ENCODE results near the gene SLAMF8.

The SLAMF8 gene

GRCh38 chr1:159873530-159874143 lies 47.0 kb downstream of the SLAMF8 start:
- no peak for DNase-seq

- DNase-seq = no peak
Observed at GRCh38 chr1:159877695-159878444, 51.2 kb downstream of the SLAMF8 start.

GRCh38 chr1:159879136-159879535 lies 52.5 kb downstream of the SLAMF8 start:
- DNase-seq = no peak

- peak; percentile 74 to 75 for DNase-seq
Observed at GRCh38 chr1:159879977-159880376, 53.3 kb downstream of the SLAMF8 start.

GRCh38 chr1:159880430-159880829 lies 53.8 kb downstream of the SLAMF8 start:
- DNase-seq = peak in 1 of 2 experiments; percentile 4

DNA sequence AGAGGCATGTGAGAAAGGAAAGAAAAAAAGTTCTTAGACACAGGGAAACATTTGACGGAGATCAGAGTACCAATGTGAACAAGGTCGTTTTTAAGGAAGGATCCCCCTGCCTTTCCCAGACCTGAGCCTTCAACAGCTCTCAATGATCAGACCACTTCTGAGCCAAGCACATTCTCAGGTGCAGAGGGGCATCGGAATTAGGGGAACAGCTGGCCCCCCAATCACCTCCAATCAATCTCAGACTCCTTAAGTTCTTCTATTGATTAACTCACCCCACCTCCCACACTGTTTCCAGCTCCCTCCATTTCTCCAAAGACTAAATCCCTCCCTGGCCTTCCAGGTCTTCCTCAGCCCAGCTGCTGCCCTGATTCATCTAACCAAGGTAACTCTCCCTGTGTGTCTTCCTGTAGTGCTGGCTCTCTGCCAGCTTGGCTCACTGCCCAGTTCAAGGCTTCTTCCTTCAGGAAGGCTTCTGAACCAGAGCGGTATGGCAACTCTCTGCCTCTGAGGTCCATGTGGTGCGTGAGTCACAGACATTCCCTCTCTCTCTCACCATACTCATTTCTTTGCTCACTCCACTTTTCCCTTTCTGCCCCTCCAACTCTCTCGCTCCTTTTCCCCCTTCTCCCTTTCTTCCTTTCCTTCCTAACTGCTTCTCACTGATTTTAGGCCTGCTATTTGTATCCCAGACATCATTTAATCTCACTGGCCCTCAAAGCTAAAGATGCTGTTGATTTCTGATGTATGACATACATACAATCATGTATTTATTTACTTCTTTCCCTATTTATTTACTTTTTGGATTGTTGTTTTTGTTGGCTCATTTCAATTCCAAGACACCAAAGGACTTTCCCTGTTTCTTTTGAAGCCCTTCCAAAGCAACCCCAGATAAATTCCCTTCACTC lies 55.2 kb downstream of the SLAMF8 start:
- no peak for DNase-seq

GRCh38 chr1:159882527-159882862 lies 55.8 kb downstream of the SLAMF8 start:
- peak; percentile 2 to 6 for DNase-seq

- no peak for DNase-seq
Observed at GRCh38 chr1:159883134-159883533, 56.5 kb downstream of the SLAMF8 start.

DNA sequence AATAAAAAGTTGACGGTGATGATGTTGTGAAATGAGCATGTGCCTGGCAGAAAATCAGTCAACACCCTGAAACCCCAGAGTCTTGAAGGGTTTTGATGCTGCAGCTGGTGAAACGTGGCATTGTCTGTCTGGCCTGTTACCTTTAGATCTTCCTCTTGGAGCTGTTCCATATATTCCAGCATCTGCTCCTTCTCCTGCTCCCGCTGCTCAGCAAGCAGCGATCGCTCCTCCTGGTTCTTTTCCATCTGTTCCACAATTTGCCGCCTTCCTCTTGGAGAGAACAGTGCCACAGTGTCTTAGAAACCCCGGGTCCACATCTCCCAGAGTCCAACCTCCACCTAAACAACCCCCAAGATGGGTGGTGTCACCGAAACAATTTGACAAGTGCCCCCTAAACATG lies 57.6 kb downstream of the SLAMF8 start:
- no peak for DNase-seq

Measured in AML-193 (cell line).